Skeletal muscle cell (primary cell): ENCODE results near the gene ITGAE.
"Not testable (repeated sequence)": the region's sequence is repeated elsewhere in the genome, so short reads cannot be mapped to it uniquely, and the experiment has no call there.

Experiments used
- DNase-seq: peaks from one replicate; pipeline ENCODE4 v3.0.0-alpha.2; 2010; ENCODE audit warnings: low read depth
- H3K4me3 ChIP-seq: 2 replicates; pipeline ENCODE4 v1.5.1; 2011; ENCODE audit warnings: low read depth, mild to moderate bottlenecking, control low read depth, low read length, moderate library complexity

ITGAE gene, protein sequence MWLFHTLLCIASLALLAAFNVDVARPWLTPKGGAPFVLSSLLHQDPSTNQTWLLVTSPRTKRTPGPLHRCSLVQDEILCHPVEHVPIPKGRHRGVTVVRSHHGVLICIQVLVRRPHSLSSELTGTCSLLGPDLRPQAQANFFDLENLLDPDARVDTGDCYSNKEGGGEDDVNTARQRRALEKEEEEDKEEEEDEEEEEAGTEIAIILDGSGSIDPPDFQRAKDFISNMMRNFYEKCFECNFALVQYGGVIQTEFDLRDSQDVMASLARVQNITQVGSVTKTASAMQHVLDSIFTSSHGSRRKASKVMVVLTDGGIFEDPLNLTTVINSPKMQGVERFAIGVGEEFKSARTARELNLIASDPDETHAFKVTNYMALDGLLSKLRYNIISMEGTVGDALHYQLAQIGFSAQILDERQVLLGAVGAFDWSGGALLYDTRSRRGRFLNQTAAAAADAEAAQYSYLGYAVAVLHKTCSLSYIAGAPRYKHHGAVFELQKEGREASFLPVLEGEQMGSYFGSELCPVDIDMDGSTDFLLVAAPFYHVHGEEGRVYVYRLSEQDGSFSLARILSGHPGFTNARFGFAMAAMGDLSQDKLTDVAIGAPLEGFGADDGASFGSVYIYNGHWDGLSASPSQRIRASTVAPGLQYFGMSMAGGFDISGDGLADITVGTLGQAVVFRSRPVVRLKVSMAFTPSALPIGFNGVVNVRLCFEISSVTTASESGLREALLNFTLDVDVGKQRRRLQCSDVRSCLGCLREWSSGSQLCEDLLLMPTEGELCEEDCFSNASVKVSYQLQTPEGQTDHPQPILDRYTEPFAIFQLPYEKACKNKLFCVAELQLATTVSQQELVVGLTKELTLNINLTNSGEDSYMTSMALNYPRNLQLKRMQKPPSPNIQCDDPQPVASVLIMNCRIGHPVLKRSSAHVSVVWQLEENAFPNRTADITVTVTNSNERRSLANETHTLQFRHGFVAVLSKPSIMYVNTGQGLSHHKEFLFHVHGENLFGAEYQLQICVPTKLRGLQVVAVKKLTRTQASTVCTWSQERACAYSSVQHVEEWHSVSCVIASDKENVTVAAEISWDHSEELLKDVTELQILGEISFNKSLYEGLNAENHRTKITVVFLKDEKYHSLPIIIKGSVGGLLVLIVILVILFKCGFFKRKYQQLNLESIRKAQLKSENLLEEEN

DNA sequence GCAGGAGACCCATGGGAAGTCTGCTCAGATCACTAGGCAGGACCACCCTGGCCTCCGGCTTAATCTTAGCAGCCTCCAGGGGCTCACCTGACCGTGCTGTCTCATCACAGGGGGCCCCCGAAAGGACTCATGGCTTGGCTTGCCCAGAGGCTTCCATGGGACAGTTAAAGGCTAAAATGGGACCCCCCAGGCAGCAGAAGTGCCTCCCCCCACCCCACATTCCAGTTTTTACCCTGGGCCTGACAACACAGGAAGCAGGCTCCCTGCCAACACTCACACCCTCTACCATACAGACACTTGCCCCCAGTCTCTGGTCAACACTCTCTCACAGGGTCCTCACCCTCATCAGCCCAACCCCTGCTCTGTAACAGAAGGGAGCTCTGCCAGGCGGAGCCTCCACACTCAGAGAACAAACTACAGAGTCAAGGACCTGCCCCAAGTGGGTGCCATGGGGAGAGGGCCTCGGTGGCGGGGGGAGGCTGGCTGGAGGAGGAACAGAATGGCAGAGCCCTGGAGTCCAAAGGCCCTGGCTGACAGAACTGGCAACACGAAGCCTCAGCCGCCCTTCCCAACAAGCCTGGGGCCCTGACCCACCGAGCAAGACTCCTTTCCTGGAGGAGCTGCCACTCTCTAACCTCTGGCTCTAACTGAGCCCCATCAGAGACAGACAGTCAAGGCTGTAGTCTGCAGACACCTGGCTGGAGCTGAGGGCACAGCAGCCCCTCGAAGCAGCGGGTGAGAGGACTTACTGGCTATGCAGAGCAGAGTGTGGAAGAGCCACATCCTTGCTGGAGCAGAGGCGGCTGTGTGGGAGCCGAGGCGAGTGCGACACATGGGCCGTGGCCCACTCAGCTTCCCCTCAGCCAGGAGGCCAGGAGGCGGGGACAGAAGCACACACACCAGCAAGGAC, at the start of gene ITGAE:
ITGAE (minus strand) TSS at position 827 of the 910 bp plus-strand sequence; CDS start at position 783, 44 bp downstream.
- no peak for DNase-seq
- H3K4me3 ChIP-seq = no peak within 1 kb of the TSS

DNA sequence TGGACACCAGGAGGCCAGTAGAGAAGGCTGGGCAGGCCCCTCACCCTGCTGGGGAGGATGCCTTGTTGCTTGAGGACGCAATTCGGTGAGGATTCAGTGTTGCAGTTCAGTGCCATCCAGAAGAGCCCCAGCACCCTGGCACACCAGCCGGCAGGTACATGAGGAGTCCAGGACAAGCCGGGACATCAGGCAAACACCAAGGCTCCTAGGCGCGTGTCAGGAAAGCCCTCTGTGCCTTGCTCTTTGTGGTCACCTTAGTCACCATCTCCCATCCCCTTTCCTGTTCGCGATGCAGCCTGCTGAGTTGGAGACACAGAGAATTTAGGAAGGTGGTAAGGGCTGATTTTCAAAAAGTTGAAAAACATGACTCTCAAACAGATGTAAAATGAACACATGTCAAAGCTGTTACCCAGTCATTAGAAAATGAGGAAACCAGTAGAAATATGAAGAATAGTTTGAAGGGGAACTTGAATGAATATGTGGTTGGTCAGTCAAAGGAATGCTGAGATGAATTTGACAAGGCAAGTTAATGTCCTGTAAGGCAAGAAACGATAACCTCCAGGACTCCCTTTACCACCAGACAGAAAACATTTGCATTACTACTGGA, 47.3 kb upstream of the ITGAE start:
- no peak overlapping the region for H3K4me3 ChIP-seq
- DNase-seq = no peak

DNA sequence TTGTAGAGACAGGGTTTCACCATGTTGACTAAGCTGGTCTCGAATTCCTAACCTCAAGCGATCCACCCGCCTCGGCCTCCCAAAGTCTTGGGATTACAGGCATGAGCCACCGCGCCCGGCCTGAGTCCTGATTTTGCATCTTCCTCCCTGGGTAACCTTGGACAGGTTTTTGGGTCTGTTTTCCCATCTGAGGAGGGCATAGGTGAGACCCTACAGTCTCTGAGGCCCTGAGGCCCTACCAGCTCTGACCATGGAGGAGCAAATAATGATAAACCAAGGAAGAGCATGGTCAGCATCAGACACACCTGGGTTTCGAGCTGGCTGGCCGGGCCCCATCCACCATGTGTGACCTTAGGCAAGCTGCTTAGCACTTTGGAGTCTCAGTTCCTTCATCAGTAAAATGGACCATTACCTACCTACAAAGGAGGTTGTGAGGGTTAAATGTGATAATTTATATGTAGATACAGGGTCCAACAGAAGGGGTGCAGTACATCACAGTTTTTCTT, 46.2 kb upstream of the ITGAE start:
- H3K4me3 ChIP-seq = no peak overlapping the region
- DNase-seq = no peak

DNA sequence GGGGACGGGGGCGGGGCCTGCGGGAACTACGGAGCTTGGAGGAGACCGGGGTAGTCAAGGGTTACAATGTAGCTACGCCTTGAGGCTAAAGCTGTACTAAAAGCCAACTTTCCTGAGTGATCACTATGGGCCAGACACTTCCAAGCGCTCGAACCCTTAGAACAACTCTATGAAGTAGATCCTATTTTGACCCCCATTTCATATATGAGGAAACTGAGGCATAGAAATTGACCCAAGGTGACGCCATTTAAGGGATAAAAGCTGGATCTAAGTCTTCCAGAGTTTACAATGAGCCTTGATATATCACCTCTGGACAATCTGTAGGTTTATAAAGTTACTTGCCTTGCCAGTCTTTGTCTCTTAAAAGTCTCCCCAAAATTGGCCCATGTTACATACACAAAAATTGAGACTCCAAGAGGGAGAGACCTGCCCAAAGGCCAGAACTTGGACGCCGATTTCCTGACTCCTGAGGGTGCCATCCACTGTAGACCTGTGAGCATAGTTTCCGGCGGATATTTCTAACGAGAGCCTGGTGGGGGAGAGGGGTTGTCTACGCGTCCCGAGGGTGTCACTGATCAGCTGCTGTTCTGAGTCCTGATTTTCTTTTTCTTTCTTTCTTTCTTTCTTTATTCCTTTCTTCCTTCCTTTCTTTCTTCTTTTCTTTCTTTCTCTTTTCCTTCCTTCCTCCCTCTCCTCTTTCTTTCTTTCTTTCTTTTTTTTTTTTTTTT, 45.6 kb upstream of the ITGAE start:
- H3K4me3 ChIP-seq = peak overlapping the region; percentile 21
- DNase-seq = no peak

DNA sequence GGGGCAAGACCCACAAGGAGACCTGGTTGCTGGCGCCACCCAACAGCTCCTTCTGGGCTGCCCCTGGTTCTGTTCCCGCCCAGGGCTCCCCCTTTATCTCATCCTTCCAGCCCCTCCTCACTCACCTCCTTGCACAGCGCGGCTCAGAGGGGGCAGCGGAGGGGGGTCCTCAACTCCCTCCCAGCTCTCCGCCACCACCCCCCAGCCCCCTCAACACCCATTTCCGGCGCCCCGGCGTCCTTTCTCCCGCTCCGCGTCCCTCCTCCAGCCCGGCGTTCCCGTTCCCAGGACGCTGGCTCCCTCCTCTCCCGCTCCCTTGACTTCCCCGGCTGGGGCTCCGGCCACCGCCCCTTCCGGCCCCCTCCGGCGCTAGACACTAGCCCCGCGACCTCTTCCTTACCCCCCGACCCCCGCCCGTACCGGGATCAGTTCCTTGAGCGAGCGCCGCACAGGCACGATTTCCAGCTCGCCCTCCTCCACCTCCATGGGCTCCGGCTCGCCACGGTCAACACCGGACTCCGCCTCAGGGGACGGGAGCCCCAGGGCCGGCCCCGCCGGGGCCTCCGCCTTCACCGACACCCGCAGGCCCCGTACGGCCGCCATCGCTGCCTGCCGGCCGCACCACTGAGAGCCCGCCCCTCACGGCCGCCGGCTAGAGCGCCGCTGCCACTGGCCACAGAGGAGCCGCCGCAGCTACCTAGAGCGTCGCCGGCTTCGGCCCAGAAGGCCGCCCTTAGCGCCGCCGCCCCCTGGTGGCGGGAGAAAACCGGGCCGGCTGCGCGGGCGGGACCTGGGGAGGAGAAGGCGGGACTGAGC, 44.8 kb upstream of the ITGAE start, which contains the start of gene NCBP3:
NCBP3 (minus strand) TSS at position 626 of the 816 bp plus-strand sequence; CDS start at position 603, 23 bp downstream.
- peak; percentile 70 for DNase-seq
- peak within 1 kb of the TSS; percentile 85 for H3K4me3 ChIP-seq

DNA sequence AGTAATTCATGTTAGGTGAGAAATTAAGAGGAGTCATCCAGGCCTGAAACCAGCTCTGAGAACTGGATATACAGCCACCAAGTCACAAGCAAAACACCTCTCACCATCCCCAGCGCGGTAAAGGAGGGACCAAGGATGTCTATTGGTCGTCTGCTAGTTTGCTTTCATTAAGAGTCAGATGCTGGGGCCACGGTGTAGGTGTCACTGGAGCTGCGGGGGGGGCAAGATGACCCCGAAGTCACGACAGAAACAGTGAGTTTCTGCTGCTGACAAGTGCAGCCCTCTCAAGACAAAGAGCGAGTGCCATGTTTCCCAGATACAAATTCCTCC, 44.3 kb upstream of the ITGAE start:
- peak overlapping the region; percentile 85 for H3K4me3 ChIP-seq
- no peak for DNase-seq

DNA sequence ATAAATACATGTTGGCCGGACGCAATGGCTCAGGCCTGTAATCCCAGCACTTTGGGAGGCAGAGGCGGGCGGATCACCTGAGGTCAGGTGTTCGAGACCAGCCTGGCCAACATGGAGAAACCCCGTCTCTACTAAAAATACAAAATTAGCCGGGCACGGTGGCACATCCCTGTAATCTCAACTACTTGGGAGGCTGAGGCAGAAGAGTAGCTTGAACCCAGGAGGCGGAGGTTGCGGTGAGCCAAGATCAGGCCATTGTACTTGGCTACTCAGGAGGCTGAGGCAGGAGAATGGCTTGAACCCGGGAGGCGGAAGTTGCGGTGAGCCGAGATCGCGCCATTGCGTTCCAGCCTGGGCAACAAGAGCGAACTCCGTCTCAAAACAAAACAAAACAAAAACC, 43.6 kb upstream of the ITGAE start:
- DNase-seq, H3K4me3 ChIP-seq: not testable (repeated sequence)

DNA sequence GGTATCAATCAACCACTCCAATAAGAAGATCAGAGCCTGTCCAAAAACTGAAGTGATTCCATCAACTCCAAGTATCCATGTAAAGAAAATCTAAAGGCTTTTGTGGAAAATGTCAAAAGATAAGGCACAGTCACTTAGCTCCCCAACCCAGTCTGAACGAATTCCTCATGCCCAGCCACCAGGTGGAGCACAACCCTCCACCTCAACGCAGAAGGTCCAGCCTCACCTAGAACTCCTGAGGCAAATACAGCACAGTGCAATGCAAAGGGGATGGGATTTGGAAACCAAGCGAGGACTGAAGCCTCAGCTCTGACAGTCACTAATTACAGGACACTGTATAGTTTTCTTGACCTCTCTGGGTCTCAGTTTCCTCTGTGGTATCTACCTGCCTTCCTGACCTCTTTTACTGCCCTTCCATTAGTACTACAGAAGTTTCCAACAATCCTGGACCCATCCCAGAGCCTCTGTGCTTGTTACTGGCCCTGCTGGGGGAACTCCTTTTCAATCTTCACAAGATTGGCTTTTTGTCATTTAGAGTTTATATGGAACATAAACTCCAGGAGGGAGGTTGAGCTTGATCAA, 43.0 kb upstream of the ITGAE start:
- no peak overlapping the region for H3K4me3 ChIP-seq
- no peak for DNase-seq

DNA sequence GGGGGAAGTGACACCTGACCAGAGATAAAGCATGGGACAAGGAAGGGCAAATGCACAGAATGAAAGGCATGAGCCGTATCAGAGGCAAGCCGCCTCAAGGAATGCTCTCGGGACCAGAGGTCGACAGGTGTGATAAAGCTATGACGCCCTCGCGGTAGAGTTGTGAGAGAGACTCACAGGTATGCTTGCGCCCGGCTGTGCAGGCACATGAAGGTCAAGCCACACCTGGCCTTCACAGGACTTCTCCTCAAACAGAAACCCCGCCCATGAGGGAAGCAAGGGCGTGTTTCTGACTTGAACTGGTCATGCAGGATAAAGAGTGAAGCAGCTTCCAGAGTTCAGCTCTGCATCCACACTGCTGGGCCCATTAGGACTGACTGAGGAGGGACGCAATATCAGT, 37.2 kb upstream of the ITGAE start:
- no peak for DNase-seq
- no peak overlapping the region for H3K4me3 ChIP-seq

DNA sequence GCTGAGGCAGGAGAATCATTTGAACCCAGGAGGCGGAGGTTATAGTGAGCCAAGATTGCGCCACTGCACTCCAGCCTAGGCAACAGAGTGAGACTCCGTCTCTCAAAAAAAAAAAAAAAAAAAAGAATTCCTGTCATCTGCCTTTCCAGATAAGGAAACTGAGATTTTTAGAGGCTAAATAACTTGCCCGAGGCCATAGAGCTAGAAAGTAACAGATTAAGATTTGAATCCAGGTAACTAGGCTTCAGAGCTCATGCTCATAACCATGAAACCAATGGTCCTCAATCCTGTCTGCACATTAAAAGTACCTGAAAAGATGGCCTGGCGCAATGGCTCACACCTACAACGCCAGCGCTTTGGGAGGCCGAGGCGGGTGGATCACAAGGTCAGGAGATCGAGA, 35.6 kb upstream of the ITGAE start:
- no peak for DNase-seq
- H3K4me3 ChIP-seq = no peak overlapping the region

DNA sequence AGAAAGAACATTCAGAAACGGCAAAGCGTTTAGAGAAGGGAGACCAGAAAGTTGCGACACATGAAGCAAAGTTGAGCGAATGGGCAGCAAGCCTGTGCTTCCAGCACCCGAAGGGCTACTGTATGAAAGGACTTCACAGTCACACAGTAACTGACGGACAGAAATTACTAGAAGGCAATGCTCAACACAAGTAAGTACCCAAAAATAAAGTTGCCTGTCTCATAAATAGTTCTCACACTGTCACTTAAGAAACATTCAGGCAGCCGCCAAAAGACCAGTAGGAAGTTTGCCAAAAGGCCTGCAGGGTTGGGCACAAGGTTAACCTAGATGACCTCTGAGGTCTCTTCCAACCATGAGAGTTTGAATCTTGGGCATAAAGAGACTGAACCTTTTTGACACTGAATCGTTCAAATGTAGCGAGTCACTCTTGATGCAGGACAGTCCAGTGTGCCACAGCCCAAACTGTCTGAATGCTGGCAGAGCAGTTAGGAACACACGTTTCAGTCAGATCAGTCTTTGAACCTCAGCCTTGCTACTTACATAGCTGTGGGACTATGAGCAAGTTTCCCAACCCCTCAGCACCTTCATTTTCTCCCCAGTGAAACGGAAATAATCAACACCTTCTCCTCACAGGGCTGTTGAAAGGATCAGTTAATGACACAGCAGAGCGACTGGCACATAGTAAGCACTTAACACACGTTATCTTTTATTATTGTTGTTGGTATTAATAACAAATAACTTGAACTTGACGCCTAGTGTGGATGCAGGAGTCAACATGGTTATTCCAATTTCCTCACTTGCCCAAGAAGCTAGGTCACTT, 34.6 kb upstream of the ITGAE start:
- H3K4me3 ChIP-seq = no peak overlapping the region
- no peak for DNase-seq

DNA sequence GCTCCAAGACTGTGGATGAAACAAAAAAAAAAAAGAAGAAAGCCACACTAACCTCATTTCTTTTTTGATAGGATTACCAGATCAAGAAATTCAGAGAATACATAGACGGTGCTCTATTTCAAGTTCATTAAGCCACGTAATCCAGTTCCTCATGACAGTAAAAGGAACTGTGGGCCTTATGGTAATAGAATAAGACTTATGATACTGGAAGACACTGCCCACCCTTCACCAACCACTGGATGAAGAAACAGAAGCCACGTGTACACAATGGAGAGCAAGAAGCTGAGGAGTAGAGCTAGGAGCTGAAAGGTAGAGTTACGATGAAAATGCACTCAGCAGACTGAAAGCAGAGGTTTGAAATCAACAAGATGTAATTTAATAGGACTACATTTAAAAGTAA, 33.8 kb upstream of the ITGAE start:
- H3K4me3 ChIP-seq = no peak overlapping the region
- no peak for DNase-seq

DNA sequence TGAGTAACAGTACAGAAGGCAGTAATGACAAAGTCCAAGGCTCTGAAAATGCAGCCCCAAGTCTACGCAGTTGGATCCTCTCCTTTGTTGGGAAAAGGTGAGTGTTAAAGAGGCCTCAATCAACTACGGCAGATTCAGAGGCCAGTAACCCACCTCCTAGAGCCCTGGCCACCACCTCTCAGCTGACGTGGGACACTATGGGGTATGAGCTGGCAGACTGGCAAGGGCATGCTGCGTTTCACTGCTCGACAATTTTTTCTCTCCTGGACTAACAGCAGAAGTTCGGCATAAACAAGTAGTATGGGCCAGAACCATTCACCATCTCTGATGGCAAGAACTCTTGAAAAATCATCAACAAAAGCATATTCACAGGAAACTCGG, 27.9 kb upstream of the ITGAE start:
- no peak overlapping the region for H3K4me3 ChIP-seq
- DNase-seq = no peak

DNA sequence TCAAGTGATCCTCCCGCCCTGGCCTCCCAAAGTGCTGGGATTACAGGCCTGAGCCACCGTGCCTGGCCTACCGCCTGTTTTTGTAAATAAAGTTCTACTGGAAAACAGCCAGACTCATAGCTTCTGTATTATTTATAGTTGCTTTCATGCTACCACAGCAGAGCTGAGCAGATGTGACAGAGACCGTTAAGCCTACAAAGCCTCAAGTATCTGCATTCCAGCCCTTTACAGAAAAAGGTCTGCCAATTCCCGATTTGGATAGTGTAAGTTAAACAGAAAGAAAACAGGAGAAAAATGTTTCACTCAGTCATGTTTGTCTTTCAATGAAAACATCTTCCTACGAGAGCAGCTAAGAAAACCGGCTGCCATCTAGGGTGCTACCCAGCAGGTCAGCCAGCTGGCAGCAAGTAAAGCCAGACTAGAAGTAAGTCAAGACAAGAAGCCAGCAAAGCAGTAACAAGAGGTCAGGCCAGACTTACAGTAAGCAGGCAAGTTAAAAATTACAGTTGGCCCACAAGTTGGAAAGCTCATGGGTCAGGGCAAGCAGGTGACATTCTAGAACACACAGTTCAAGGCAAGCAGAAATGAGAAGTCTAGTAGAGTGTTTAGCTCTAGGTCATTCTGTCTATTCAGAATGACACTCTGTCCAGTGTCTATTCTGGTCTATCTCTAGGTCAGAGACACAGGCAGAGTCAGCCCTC, 27.3 kb upstream of the ITGAE start:
- DNase-seq = no peak
- H3K4me3 ChIP-seq = no peak overlapping the region

DNA sequence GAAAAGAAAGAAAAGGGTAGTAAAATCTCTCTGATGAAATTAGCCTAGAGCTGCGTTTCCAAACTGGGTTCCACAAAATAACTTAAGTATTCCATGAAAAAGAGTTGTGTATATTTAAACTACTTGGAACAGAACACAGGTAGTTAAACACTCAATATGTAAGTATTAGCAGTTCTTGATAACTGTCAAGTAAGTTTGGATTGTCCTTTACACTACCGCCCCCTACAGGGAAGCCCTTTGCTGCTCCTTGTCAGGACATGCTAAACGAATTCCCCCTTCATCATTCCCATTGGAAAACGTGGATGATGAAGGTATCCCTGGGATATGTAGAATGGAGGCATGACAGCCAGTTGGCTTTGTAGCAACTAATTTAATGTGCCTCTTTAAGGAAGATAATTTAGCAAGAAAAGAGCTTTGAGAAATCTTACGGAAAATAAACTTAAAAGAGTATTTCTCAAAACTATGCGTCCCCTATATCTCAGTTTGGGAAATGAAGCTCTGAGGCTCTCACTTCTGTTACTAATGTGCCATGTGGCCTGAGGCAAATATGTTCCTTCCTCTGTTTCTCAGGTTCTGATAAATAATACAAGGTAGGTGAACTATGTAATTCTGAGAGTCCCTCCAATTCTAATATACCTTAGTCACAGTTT, 26.3 kb upstream of the ITGAE start:
- no peak overlapping the region for H3K4me3 ChIP-seq
- peak; percentile 17 for DNase-seq
